ENCODE results near the gene MEAK7. TPM values are rescaled to one million over a fixed set of nuclear protein-coding genes. Genes with fewer than 3 reads are reported as not detected.

The MEAK7 gene
- total RNA-seq, 1 experiment from 2014 or later: 30.9 TPM

- Mint-ChIP-seq H3K27ac (ENCODE audit: unreplicated experiment) (no peak overlapping the region), H3K4me1 (ENCODE audit: low read depth, unreplicated experiment) (peaks cover 5% of the 10 kb centered on the region), H3K9me3 (ENCODE audit: unreplicated experiment) (peaks cover 3% of the 10 kb centered on the region), H3K4me3 (ENCODE audit: unreplicated experiment) (no peak overlapping the region), H3K27me3 (ENCODE audit: insufficient read depth, unreplicated experiment) (no peaks in the 10 kb centered on the region), H3K36me3 (ENCODE audit: insufficient read depth, unreplicated experiment) (no peaks in the 10 kb centered on the region)
- ChIA-PET POLR2A (no interaction called here), CTCF (interaction anchor here (1.0 kb wide), 1 partner anchor 13 kb away, joined by 3 read pairs; no protein-coding TSS in a partner anchor)
- no peak for TF ChIP-seq CTCF (IDR thresholded peaks at IDR 0.05; ENCODE audit: insufficient read depth in 1 of 2, low read depth in 1 of 2, low read length in 1 of 2, severe bottlenecking in 1 of 2, unreplicated experiment in 1 of 2)
- Histone ChIP-seq H3K4me3 (ENCODE audit: low read depth, low read length) (no peak overlapping the region), H3K36me3 (ENCODE audit: control insufficient read depth, insufficient read depth, low read length) (no peaks in the 10 kb centered on the region), H3K4me1 (no peaks in the 10 kb centered on the region), H3K9me3 (no peaks in the 10 kb centered on the region), H3K27me3 (replicated peaks; ENCODE audit: control insufficient read depth, insufficient read depth, low read length) (no peaks in the 10 kb centered on the region)
- BruUV-seq (replicated peaks): no TSS peak
- intact Hi-C loops (cut with micrococcal nuclease; ENCODE audit: unreplicated experiment): no loop called here
- DNase-seq: peak in 1 of 2 experiments; percentile 23
Measured at GRCh38 chr16:84460406-84461028, 43.9 kb downstream of the MEAK7 start.

GRCh38 chr16:84459941-84460405 lies 44.5 kb downstream of the MEAK7 start:
- intact Hi-C loops (cut with micrococcal nuclease; ENCODE audit: unreplicated experiment): no loop called here
- H3K9me3 ChIP-seq: no peaks in the 10 kb centered on the region
- no peak overlapping the region for H3K4me3 Mint-ChIP-seq (ENCODE audit: unreplicated experiment)
- CTCF ChIA-PET: interaction anchor here (1.0 kb wide), 1 partner anchor 13 kb away, joined by 3 read pairs; no protein-coding TSS in a partner anchor
- no peaks in the 10 kb centered on the region for H3K9me3 Mint-ChIP-seq (ENCODE audit: unreplicated experiment)
- no peak overlapping the region for H3K27ac Mint-ChIP-seq (ENCODE audit: unreplicated experiment)
- no peak for TF ChIP-seq CTCF (IDR thresholded peaks at IDR 0.05; ENCODE audit: insufficient read depth in 1 of 2, low read depth in 1 of 2, low read length in 1 of 2, severe bottlenecking in 1 of 2, unreplicated experiment in 1 of 2)
- H3K36me3 ChIP-seq (ENCODE audit: control insufficient read depth, insufficient read depth, low read length): no peaks in the 10 kb centered on the region
- BruUV-seq (replicated peaks): no TSS peak
- no peaks in the 10 kb centered on the region for H3K4me1 ChIP-seq
- POLR2A ChIA-PET: no interaction called here
- H3K4me3 ChIP-seq (ENCODE audit: low read depth, low read length): no peak overlapping the region
- no peaks in the 10 kb centered on the region for H3K36me3 Mint-ChIP-seq (ENCODE audit: insufficient read depth, unreplicated experiment)
- peaks cover 5% of the 10 kb centered on the region for H3K4me1 Mint-ChIP-seq (ENCODE audit: low read depth, unreplicated experiment)
- peak in 1 of 2 experiments; percentile 27 for DNase-seq
- H3K27me3 Mint-ChIP-seq (ENCODE audit: insufficient read depth, unreplicated experiment): no peaks in the 10 kb centered on the region
- no peaks in the 10 kb centered on the region for H3K27me3 ChIP-seq (replicated peaks; ENCODE audit: control insufficient read depth, insufficient read depth, low read length)

- H3K4me1 ChIP-seq: no peaks in the 10 kb centered on the region
- peak in 1 of 2 experiments; percentile 20 for DNase-seq
- Mint-ChIP-seq H3K4me3 (ENCODE audit: unreplicated experiment) (no peak overlapping the region), H3K4me1 (ENCODE audit: low read depth, unreplicated experiment) (peaks cover 5% of the 10 kb centered on the region), H3K36me3 (ENCODE audit: insufficient read depth, unreplicated experiment) (peaks cover 5% of the 10 kb centered on the region), H3K27ac (ENCODE audit: unreplicated experiment) (no peak overlapping the region), H3K27me3 (ENCODE audit: insufficient read depth, unreplicated experiment) (no peaks in the 10 kb centered on the region), H3K9me3 (ENCODE audit: unreplicated experiment) (no peaks in the 10 kb centered on the region)
- CTCF ChIA-PET: no interaction called here
- BruUV-seq (replicated peaks): no TSS peak
- TF ChIP-seq CTCF (IDR thresholded peaks at IDR 0.05; ENCODE audit: insufficient read depth in 1 of 2, low read depth in 1 of 2, low read length in 1 of 2, severe bottlenecking in 1 of 2, unreplicated experiment in 1 of 2): no peak
- no peaks in the 10 kb centered on the region for H3K9me3 ChIP-seq
- H3K27me3 ChIP-seq (replicated peaks; ENCODE audit: control insufficient read depth, insufficient read depth, low read length): no peaks in the 10 kb centered on the region
- no peaks in the 10 kb centered on the region for H3K36me3 ChIP-seq (ENCODE audit: control insufficient read depth, insufficient read depth, low read length)
- intact Hi-C loops (cut with micrococcal nuclease; ENCODE audit: unreplicated experiment): no loop called here
- H3K4me3 ChIP-seq (ENCODE audit: low read depth, low read length): no peak overlapping the region
- POLR2A ChIA-PET: no interaction called here
Measured at GRCh38 chr16:84459533-84459894, 44.9 kb downstream of the MEAK7 start.
